HUDEP-2 (cell line): ENCODE results near the gene VPS13D.
"Not testable (repeated sequence)": the region's sequence is repeated elsewhere in the genome, so short reads cannot be mapped to it uniquely, and the experiment has no call there.

Experiments used
- DNase-seq, 76 experiments: peaks; one replicate each; lab custom pipeline; 2025; ENCODE audit not compliant: unreplicated experiment in 76 of 76; lab: John Stamatoyannopoulos, UW

VPS13D gene

DNA sequence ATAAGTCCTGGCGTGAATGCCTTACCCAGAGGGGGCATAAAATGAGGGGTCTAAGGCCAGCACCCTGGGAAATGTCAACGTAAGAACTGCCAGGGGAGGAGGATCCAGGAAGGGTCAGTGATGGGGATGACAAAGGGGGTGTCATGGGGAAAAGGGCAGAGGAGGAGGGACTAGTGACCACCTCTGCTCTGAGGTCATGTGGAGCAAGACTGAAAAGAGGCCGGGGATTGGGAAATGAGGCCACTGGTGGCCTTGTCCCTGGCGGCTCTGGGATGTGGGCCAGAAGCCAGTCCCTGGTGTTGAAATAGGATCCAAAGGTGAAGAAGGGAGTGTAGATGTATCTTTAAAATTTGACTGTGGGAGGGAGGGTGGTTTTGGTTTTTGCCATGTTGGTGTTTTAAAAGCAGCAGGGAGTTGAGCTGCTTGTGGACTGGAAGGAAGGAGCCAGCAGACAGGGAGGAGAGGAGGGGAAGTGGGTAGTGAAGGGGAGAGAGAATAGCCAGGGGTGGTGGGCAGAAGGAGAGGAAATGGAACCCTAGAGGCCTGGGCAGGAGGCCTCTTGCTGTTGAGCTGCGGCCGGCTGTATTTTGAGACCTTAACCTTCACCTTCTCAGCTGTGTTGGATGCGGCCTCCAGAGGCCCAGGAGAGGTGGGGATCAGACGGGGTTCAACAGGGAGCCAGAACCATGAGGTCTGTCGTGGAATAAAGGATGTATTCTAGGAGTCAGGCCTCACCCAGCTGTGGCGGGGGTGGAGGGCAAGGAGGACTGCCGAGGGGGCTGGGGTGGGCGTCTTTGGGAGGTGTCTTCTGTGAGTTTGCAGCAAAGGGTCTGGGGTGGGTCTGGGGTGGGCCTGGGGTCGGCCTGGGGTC, 295.7 kb downstream of the VPS13D start:
- peak in 1 of 76 experiments; percentile 6 for DNase-seq

GRCh38 chr1:12527564-12527963, 297.7 kb downstream of the VPS13D start:
- no peak for DNase-seq

DNA sequence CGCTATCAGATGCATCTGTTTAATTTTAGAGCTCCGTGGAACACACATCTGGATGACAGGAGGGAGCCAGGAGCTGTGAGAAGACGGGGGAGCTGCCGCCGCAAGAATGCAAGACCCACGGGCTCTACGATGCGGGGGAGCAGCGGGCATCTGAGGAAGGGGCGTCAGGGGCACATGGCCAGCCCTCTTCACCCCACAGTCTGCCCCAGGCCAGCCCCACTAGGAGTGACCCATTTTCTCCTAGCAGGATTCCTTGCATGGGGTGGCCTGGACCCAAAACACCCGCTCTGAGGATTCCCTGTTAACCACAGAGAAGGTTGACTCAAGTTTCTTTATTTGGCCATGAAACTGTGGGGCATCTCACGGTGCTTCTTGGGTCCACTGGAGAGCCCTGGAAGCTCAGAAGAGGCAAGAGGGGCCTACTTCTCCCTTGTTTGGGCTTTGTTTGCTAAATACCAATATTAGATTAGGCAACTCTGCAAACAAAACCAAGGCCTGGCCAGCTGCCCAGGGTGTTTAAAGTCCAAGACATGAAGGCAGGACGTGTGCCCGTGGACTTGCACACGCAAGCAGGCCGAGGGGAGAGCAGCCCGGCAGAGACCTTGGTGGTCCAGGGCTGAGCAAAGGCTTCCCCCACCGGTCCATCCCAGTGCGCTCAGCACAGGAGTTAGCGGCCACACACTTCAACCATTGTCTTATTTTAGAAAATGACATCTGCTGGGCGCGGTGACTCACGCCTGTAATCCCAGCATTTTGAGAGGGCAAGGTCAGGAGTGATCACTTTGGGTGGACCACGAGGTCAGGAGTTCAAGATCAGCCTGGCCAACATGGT, 298.4 kb downstream of the VPS13D start:
- DNase-seq, result peak in 5 of 76 experiments; percentile 3 to 16 (median 5)

DNA sequence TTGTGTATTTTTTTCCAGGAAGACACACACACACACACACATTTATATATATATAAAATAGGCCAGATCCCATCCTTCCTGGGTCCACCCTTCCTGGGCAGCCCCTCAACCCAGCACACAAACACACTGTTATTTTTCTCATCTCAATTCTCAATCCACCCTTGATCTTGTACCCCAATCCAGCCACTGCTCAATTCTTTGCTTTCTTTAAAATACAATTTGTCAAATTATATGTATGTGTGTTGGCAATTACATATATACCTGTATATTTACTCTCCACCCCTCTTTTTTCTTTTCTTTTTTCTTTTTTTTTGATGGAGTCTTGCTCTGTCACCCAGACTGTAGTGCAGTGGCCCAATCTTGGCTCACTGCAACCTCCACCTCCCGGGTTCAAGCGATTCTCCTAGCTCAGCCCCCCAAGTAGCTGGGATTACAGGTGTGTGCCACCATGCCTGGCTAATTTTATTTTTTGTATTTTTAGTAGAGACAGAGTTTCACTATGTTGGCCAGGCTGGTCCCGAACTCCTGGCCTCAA, 299.9 kb downstream of the VPS13D start:
- DNase-seq, result no peak

DNA sequence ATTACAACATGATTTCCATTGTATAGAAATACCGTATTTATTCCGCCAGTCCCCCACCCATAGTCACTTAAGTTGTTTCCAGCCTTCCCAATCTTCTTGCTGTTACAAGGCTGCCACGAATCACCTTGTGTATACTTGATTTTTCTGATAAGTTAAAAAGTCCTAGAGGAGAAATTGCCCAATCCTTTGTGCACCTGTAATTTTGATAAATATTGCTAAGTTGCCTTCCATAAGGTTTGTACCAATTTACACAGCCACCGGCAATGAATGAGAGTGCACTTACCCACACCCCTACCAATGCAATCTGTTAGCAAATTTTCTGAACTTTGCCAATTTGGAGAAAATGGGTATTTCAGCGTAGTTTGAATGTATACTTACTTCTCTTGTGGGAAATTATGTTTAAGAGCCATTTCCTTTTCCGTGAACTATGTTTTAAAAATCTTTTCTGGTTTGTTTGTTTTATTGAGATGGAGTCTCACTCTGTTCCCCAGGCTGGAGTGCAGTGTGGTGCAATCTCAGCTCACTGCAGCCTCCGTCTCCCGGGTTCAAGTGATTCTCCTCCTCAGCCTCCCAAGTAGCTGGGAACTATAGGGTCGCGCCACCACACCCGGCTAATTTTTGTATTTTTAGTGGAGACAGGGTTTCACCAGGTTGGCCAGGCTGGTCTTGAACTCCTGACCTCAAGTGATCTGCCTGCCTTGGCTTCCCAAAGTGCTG, 300.8 kb downstream of the VPS13D start:
- DNase-seq, result no peak

- DNase-seq, result no peak
Observed at GRCh38 chr1:12531179-12531499, 301.3 kb downstream of the VPS13D start.

DNA sequence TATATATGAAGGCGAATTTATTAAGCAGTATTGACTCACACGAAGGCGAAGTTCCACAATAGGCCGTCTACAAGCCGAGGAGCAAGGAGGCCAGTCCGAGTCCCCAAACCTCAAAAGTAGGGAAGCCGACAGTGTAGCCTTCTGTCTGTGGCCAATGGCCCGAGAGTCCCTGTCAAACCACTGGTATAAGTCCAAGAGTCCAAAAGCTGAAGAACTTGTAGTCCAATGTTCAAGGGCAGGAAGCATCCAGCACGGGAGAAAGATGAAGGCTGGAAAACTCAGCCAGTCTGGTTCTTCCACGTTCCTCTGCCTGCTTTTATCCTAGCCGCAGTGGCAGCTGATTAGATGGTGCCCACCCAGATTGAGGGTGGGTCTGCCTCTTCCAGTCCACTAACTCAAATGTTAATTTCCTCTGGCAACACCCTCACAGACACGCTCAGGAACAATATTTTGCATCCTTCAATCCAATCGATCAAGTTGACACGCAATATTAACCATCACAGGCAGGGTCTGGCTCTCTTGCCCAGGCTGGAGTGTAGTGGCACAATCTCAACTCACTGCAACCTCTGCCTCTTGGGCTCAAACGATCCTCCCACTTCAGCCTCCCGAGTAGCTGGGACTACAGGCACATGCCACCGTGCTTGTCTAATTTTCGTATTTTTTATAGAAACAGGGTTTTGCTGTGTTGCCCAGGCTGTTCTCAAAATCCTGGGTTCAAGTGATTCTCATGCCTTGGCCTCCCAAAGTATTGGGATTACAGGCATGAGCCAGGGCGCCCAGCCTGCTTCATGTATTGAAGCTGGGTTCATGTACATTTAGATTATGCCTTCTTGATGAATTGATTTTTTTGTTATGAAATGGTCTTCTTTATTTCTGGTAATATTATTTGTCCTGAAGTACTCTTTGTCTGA, 302.8 kb downstream of the VPS13D start:
- DNase-seq, result no peak

DNA sequence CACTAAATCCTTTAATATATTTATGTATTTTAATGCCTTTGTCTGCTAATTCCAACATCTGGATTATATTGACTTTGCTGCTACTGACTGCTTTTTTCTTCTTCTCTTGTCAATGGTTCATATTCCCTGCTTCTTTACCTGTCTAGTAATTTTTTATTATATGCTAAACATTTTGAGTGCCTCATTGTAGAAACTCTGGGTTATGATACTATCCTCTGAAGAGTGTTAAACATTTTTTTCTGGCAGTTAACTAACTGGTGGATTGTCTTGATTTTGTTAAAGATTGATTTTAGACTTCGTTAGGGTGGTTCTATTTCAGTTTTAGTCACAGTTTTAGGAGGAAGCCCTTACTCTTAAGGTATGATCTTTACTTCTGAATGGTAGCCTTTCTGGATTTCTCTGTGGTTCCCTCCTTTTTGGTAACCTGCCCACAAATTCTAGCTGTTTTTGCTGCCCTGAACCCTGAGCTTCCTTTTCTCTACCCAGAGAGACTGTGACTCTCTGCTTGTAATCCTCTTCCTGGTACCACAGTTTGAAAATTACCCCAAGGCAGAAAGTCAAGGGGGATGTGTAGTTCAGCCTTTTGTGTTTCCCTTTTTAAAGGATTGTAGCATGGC, 306.3 kb downstream of the VPS13D start:
- DNase-seq, result no peak

GRCh38 chr1:12537294-12537693, 307.5 kb downstream of the VPS13D start:
- no peak for DNase-seq

DNA sequence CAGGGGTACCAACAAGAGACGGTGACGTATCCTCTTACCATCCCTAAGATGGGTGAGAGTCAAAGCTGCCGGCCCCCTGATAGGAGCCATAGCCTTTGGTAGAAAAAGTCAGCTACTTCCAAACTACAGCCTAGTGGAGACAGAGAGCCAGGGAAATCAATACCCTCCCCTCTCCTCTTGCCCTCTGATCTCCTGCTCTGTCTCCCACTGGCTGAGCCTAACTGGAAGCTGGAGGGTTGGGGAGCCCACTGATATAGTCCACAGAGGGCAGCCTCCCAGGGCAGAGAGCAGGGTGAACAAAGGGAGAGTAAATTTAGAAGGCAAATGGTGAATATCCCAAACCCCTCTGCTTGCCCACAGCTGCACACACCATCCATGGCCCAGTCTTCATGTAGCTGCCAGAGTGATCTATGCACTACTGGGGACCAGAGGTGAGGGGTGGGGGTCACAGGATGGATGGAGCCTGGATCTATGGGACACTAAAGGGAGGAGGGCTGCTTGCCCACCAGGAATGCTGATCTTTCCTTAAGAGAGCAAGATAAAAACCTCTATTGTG, 308.2 kb downstream of the VPS13D start:
- no peak for DNase-seq

DNA sequence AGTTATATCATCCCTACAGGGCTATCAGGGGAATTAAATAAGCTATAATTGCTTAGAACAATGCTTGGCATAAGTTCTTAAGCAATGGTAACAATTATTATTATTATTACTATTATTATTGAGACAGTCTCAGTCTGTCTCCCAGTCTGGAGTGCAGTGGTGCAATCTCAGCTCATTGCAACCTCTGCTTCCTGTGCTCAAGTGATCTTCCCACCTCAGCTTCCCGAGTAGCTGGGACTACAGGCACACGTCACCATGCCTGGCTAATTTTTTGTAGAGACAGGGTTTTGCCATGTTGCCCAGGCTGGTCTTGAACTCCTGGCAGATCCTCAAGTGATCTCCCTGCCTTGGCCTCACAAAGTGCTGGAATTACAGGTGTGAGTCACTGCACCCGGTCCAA, 308.7 kb downstream of the VPS13D start:
- not testable (repeated sequence) for DNase-seq

- no peak for DNase-seq
Observed at GRCh38 chr1:12539320-12539704, 309.5 kb downstream of the VPS13D start.

DNA sequence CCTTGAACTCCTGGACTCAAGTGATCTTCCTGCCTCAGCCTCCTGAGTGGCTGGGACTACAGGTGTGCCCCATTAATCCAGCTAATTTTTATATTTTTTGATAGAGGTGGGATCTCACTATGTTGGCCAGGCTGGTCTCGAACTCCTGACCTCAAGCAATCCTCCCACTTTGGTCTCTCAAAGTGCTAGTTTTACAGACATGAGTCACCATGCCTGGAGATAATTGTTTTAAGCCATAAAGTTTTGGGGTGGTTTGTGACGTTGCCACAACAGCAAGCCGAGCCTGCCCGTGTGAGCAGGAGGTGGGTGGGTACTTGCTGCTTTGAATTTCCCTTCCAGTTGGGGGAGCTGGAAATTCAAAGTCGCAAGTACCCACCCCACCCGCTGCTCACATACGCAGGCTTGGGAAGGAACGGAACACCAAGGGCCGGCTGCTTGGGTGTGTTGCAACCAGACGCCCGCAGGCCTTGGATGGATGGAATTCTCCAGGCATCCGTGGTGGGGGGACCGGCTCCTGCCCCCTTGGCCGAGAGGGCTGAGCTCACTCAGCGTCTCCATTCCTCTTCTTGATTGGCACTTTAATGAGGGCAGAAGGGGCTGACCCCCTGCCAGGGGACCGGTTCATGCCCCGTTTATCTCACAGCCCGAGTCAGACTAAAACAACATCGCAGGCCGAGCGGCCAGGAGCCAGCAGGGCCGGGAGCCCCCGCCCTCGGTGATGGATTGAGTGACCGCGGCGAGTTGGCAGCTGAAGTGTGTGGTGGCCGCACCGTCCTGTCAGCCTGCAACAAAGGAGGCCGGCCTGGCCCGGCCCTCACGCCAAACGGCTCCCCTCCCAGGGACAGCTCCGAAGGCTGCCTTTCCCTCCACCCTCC, 310.1 kb downstream of the VPS13D start:
- DNase-seq, result no peak

- DNase-seq, result no peak
Observed at GRCh38 chr1:12540580-12541273, 310.9 kb downstream of the VPS13D start.

DNA sequence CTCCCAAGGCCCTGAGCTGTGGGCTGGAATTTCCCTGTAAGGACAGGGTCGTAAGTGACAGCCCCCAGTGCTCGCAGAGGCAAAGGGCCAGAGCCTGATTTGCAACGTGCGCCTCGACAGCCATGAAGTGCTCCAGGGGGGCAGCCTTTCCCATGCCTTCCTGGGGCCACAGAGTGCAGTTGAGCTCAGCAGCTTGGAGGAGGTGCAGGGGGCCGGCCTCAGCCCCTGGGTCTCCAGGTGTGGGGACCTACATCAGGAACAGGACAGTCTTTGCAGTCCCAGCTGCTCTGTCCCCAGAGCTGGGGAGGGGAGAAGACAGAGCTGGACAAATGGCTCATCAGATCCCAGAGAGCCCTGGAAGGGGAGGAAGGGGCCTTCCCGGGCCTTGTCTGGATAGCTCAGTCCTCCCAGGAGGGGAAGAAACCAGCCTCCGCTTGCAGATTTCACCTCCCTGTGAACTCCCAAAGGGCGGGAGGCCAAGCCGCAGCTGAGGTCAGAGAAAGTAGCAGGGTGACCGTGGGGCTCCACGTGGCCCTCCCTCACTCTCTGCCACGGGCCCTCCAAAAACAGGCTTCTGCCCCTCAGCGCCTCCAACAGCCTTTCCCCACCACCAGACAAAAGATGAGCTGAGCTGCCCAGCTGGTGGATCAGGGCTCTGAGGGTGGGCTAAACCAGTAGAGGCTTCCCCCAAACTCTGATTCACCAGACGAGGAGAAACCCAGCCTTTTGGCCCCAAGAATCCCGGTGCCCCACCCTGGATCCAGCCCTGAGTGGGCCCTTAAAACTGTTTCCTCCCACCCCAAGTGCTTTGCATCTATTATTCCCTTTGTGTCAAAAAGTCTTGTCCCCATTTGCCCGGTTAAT, 311.7 kb downstream of the VPS13D start:
- no peak for DNase-seq

GRCh38 chr1:12542138-12542465, 312.3 kb downstream of the VPS13D start:
- no peak for DNase-seq
